K562 (cell line): ENCODE data around the gene ABHD17B. TPM values are rescaled to one million over a fixed set of nuclear protein-coding genes. Genes with fewer than 3 reads are reported as not detected.
A peak's percentile ranks its signal among the peaks of the same experiment; 100 is the strongest.

Experiments used
- BRD4 ChIP-seq: fragments of 200-600 bp; sonication (generic); IDR thresholded peaks from 2 replicates; pipeline ENCODE4 v1.6.1; 2017; ENCODE audit warnings: inconsistent platforms
- BRD9 ChIP-seq: fragments of 450-650 bp; IDR thresholded peaks from 2 replicates; pipeline ENCODE4 v1.6.1; 2018; ENCODE audit warnings: low read depth; ENCODE audit not compliant: partially characterized antibody
- CBX2 ChIP-seq: fragments of 200-600 bp; sonication (generic); IDR thresholded peaks from one replicate; pipeline ENCODE4 v1.6.1; 2012; ENCODE audit warnings: mild to moderate bottlenecking, low read length, inconsistent platforms; ENCODE audit not compliant: insufficient read depth, poor library complexity, severe bottlenecking
- CXXC5 ChIP-seq: fragments of 250-450 bp; sonication (Bioruptor Pico); IDR thresholded peaks from 2 replicates; pipeline ENCODE4 v1.8.0; 2022; ENCODE audit warnings: inconsistent platforms, mild to moderate bottlenecking, moderate library complexity
- DACH1 ChIP-seq: fragments of 450-650 bp; IDR thresholded peaks from 2 replicates; pipeline ENCODE4 v1.6.1; 2018; ENCODE audit not compliant: partially characterized antibody
- DIDO1 ChIP-seq: fragments of 450-650 bp; IDR thresholded peaks from 2 replicates; pipeline ENCODE4 v1.6.1; 2016; ENCODE audit warnings: low read depth, missing biosample characterization, missing genetic modification characterization
- EHMT2 ChIP-seq: fragments of 450-650 bp; IDR thresholded peaks from 2 replicates; pipeline ENCODE4 v1.6.1; 2018; ENCODE audit warnings: antibody characterized with exemption
- FIP1L1 ChIP-seq: fragments of 200-400 bp; formaldehyde crosslinking; IDR thresholded peaks from 2 replicates; pipeline ENCODE4 v1.6.1; 2018; ENCODE audit warnings: mild to moderate bottlenecking, low read depth, low read length; ENCODE audit not compliant: poor library complexity, severe bottlenecking
- FOXK1 ChIP-seq: sonication (generic); formaldehyde crosslinking; IDR thresholded peaks from 2 replicates; pipeline ENCODE4 v1.8.0; 2022; ENCODE audit warnings: missing genetic modification reagents, mild to moderate bottlenecking, borderline replicate concordance
- HDAC2 ChIP-seq: fragments of 450-650 bp; IDR thresholded peaks from 2 replicates; pipeline ENCODE4 v1.6.1; 2016; ENCODE audit warnings: mild to moderate bottlenecking
- KLF10 ChIP-seq: fragments of 250-450 bp; sonication (Bioruptor Pico); IDR thresholded peaks from 2 replicates; pipeline ENCODE4 v1.6.1; 2021; ENCODE audit warnings: matching md5 sums
- MCM5 ChIP-seq: fragments of 450-650 bp; IDR thresholded peaks from 2 replicates; pipeline ENCODE4 v1.6.1; 2016; ENCODE audit warnings: low read depth
- MYNN ChIP-seq, 2 experiments: sonication (generic); formaldehyde crosslinking in 1 of 2; IDR thresholded peaks; 2 replicates each; pipeline versions ENCODE4 v1.5.0 to v1.6.1; 2016 to 2020; ENCODE audit warnings: antibody characterized with exemption in 1 of 2, missing genetic modification reagents in 1 of 2
- NBN ChIP-seq: fragments of 450-650 bp; IDR thresholded peaks from 2 replicates; pipeline ENCODE4 v1.6.1; 2016; ENCODE audit warnings: low read depth, mild to moderate bottlenecking
- TCFL5 ChIP-seq: fragments of 250-450 bp; sonication (Bioruptor Pico); conservative IDR thresholded peaks from 2 replicates; pipeline ENCODE4 v1.6.1; 2021; ENCODE audit warnings: mild to moderate bottlenecking, moderate library complexity, matching md5 sums
- USF1 ChIP-seq: sonication (generic); formaldehyde crosslinking; IDR thresholded peaks from 2 replicates; pipeline ENCODE4 v1.9.0; 2022; ENCODE audit warnings: mild to moderate bottlenecking, missing genetic modification reagents
- ZC3H8 ChIP-seq: fragments of 450-650 bp; IDR thresholded peaks from 2 replicates; pipeline ENCODE4 v1.6.1; 2017
- ZFP36 ChIP-seq: fragments of 150-350 bp; IDR thresholded peaks from 2 replicates; pipeline ENCODE4 v1.6.1; 2018; ENCODE audit warnings: low read length, low read depth; ENCODE audit not compliant: partially characterized antibody
- ZNF143 ChIP-seq: sonication (generic); formaldehyde crosslinking; IDR thresholded peaks from 2 replicates; pipeline ENCODE4 v1.9.0; 2022; ENCODE audit warnings: mild to moderate bottlenecking, missing genetic modification reagents
- ZNF24 ChIP-seq: fragments of 450-650 bp; IDR thresholded peaks from 2 replicates; pipeline ENCODE4 v1.6.1; 2016
- ZNF324 ChIP-seq: fragments of 250-450 bp; sonication (Bioruptor Pico); IDR thresholded peaks from 2 replicates; pipeline ENCODE4 v1.4.0; 2020; ENCODE audit warnings: mild to moderate bottlenecking
- ZNF41 ChIP-seq: fragments of 250-450 bp; sonication (Bioruptor Pico); conservative IDR thresholded peaks from 2 replicates; pipeline ENCODE4 v1.4.0; 2020; ENCODE audit warnings: mild to moderate bottlenecking
- polyA plus RNA-seq, 8 experiments: library from polyadenylated mRNA; depleted of rRNA in 4 of 8; stranded (reverse) in 5 of 8; unstranded in 3 of 8; fragments of >200 nt; fragmentation: Nextera tagmentation in 2 of 8; fragmentation: Illumina TruSeq in 1 of 8; extraction: Ambion mirVana in 2 of 8; extraction: Trizol in 1 of 8; gene quantifications; 2 replicates each; pipeline versions ENCODE4 v1.2.1 to v1.2.3, GENCODE V29; 2011 to 2014; ENCODE audit warnings: inconsistent platforms in 1 of 8, missing spikeins in 1 of 8
- total RNA-seq, 7 experiments: library from RNA; depleted of rRNA in 6 of 7; stranded (reverse); fragments of >200 nt in 6 of 7; fragmentation: Illumina TruSeq in 2 of 7; extraction: Trizol in 2 of 7; gene quantifications; 2 replicates each; pipeline versions ENCODE4 v1.2.1 to v1.2.3, GENCODE V29; 2011 to 2021; ENCODE audit warnings: low replicate concordance in 1 of 7
- TF ChIP-seq, protein P1 (sequence below): fragments of 250-450 bp; sonication (Bioruptor Pico); IDR thresholded peaks from 2 replicates; pipeline ENCODE4 v1.5.0; 2022; ENCODE audit warnings: mild to moderate bottlenecking
- TF ChIP-seq, protein P2 (sequence below): fragments of 450-650 bp; IDR thresholded peaks from 2 replicates; pipeline ENCODE4 v1.7.0; 2016; ENCODE audit warnings: borderline replicate concordance
- TF ChIP-seq, protein P3 (sequence below): fragments of 450-650 bp; IDR thresholded peaks from 2 replicates; pipeline ENCODE4 v1.6.1; 2016; ENCODE audit warnings: antibody characterized with exemption

Gene ABHD17B
- total and polyA plus RNA-seq, 9 of the 15 experiments (the other 6 are each of a cell fraction or from before 2014, with no cell fraction given): 1.9 to 13.4 (median 10.1) TPM

- no peak for TF ChIP-seq HDAC2
- TF ChIP-seq FIP1L1: no peak
- TF ChIP-seq NBN: no peak
- peak; percentile 96 for TF ChIP-seq USF1 (CRISPR knock-in tag)
- TF ChIP-seq, protein P1, sequence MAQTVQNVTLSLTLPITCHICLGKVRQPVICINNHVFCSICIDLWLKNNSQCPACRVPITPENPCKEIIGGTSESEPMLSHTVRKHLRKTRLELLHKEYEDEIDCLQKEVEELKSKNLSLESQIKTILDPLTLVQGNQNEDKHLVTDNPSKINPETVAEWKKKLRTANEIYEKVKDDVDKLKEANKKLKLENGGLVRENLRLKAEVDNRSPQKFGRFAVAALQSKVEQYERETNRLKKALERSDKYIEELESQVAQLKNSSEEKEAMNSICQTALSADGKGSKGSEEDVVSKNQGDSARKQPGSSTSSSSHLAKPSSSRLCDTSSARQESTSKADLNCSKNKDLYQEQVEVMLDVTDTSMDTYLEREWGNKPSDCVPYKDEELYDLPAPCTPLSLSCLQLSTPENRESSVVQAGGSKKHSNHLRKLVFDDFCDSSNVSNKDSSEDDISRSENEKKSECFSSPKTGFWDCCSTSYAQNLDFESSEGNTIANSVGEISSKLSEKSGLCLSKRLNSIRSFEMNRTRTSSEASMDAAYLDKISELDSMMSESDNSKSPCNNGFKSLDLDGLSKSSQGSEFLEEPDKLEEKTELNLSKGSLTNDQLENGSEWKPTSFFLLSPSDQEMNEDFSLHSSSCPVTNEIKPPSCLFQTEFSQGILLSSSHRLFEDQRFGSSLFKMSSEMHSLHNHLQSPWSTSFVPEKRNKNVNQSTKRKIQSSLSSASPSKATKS (CRISPR knock-in tag): no peak
- no peak for TF ChIP-seq ZNF324
- TF ChIP-seq KLF10: no peak
- TF ChIP-seq ZNF41 (CRISPR knock-in tag): no peak
- TF ChIP-seq DACH1: no peak
- no peak for TF ChIP-seq EHMT2
- peak; percentile 64 for TF ChIP-seq CXXC5
- TF ChIP-seq MCM5: no peak
- no peak for TF ChIP-seq CBX2
- no peak for TF ChIP-seq ZNF24
- TF ChIP-seq BRD9: no peak
- no peak for TF ChIP-seq BRD4
- no peak for TF ChIP-seq MYNN (IDR thresholded peaks at IDR 0.05)
- TF ChIP-seq MYNN (CRISPR knock-in tag; IDR thresholded peaks at IDR 0.05): no peak
- TF ChIP-seq TCFL5: no peak
- no peak for TF ChIP-seq ZNF143 (CRISPR knock-in tag)
- no peak for TF ChIP-seq FOXK1
- TF ChIP-seq, protein P2, sequence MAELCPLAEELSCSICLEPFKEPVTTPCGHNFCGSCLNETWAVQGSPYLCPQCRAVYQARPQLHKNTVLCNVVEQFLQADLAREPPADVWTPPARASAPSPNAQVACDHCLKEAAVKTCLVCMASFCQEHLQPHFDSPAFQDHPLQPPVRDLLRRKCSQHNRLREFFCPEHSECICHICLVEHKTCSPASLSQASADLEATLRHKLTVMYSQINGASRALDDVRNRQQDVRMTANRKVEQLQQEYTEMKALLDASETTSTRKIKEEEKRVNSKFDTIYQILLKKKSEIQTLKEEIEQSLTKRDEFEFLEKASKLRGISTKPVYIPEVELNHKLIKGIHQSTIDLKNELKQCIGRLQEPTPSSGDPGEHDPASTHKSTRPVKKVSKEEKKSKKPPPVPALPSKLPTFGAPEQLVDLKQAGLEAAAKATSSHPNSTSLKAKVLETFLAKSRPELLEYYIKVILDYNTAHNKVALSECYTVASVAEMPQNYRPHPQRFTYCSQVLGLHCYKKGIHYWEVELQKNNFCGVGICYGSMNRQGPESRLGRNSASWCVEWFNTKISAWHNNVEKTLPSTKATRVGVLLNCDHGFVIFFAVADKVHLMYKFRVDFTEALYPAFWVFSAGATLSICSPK: no peak
- TF ChIP-seq, protein P3, sequence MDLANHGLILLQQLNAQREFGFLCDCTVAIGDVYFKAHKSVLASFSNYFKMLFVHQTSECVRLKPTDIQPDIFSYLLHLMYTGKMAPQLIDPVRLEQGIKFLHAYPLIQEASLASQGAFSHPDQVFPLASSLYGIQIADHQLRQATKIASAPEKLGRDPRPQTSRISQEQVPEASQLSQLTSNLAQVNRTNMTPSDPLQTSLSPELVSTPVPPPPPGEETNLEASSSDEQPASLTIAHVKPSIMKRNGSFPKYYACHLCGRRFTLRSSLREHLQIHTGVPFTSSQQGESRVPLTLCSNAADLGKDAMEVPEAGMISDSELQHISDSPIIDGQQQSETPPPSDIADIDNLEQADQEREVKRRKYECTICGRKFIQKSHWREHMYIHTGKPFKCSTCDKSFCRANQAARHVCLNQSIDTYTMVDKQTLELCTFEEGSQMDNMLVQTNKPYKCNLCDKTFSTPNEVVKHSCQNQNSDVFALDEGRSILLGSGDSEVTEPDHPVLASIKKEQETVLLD: peak; percentile 16; the same call in 1 of the 2 replicates
- TF ChIP-seq ZC3H8: no peak
- TF ChIP-seq DIDO1 (tag): peak; percentile 79
- TF ChIP-seq ZFP36: no peak
Observed at GRCh38 chr9:71911061-71911907, at the start of gene ABHD17B, which contains the start of gene C9orf85 (continued).
